H9 (cell line): ENCODE measurements around the gene TUBB4B. TPM values are rescaled to one million over a fixed set of nuclear protein-coding genes. Genes with fewer than 3 reads are reported as not detected.

Experiments used
- DNase-seq: peaks from one replicate; pipeline ENCODE4 v3.0.0-alpha.2; 2017
- H2AFZ ChIP-seq: one replicate; pipeline ENCODE4 v1.6.1; 2013; ENCODE audit warnings: mild to moderate bottlenecking, low read length, control low read depth, moderate library complexity
- H2AK5ac ChIP-seq: 2 replicates; pipeline ENCODE4 v1.6.1; 2013; ENCODE audit warnings: low read length, control low read depth, mixed read lengths; ENCODE audit not compliant: insufficient read length
- H2BK120ac ChIP-seq: one replicate; pipeline ENCODE4 v1.6.1; 2013; ENCODE audit warnings: low read depth, mild to moderate bottlenecking, low read length, control low read depth, inconsistent platforms; ENCODE audit not compliant: poor library complexity, severe bottlenecking
- H2BK12ac ChIP-seq: 2 replicates; pipeline ENCODE4 v1.6.1; 2013; ENCODE audit warnings: low read length, control low read depth, mixed read lengths, low read depth; ENCODE audit not compliant: insufficient read length
- H2BK15ac ChIP-seq: 2 replicates; pipeline ENCODE4 v1.6.1; 2013; ENCODE audit warnings: low read depth, low read length, control low read depth
- H2BK20ac ChIP-seq: one replicate; pipeline ENCODE4 v1.6.1; 2013; ENCODE audit warnings: low read depth, mild to moderate bottlenecking, low read length, control low read depth, inconsistent platforms; ENCODE audit not compliant: poor library complexity, severe bottlenecking
- H2BK5ac ChIP-seq: 2 replicates; pipeline ENCODE4 v1.6.1; 2013; ENCODE audit warnings: low read length, control low read depth, mixed read lengths; ENCODE audit not compliant: insufficient read length
- H3K14ac ChIP-seq: 2 replicates; pipeline ENCODE4 v1.6.1; 2013; ENCODE audit warnings: low read length, control low read depth; ENCODE audit not compliant: insufficient read depth
- H3K18ac ChIP-seq: 2 replicates; pipeline ENCODE4 v1.6.1; 2013; ENCODE audit warnings: low read depth, mild to moderate bottlenecking, mixed read lengths, low read length, control low read depth; ENCODE audit not compliant: insufficient read length
- H3K23ac ChIP-seq: 2 replicates; pipeline ENCODE4 v1.6.1; 2013; ENCODE audit warnings: low read length, control low read depth, mixed read lengths, low read depth; ENCODE audit not compliant: insufficient read length
- H3K23me2 ChIP-seq: 2 replicates; pipeline ENCODE4 v1.6.1; 2013; ENCODE audit warnings: low read depth, mild to moderate bottlenecking, mixed read lengths, low read length, control low read depth; ENCODE audit not compliant: insufficient read length, poor library complexity, severe bottlenecking
- H3K27ac ChIP-seq: 2 replicates; pipeline ENCODE4 v1.5.1; 2013; ENCODE audit warnings: low read length, control low read depth, mixed read lengths, low read depth; ENCODE audit not compliant: insufficient read length
- H3K27me3 ChIP-seq: 2 replicates; pipeline ENCODE4 v1.6.1; 2013; ENCODE audit warnings: low read length, control low read depth, inconsistent platforms; ENCODE audit not compliant: insufficient read depth
- H3K4ac ChIP-seq: 2 replicates; pipeline ENCODE4 v1.6.1; 2013; ENCODE audit warnings: low read depth, mild to moderate bottlenecking, control low read depth, inconsistent platforms, low read length, moderate library complexity
- H3K4me1 ChIP-seq: 2 replicates; pipeline ENCODE4 v1.6.1; 2013; ENCODE audit warnings: low read length, control low read depth, inconsistent platforms; ENCODE audit not compliant: insufficient read depth
- H3K4me2 ChIP-seq: 2 replicates; pipeline ENCODE4 v1.6.1; 2013; ENCODE audit warnings: low read length, control low read depth, mixed read lengths; ENCODE audit not compliant: insufficient read length, insufficient read depth
- H3K56ac ChIP-seq: 2 replicates; pipeline ENCODE4 v1.6.1; 2013; ENCODE audit warnings: low read depth, mild to moderate bottlenecking, mixed read lengths, low read length, control low read depth; ENCODE audit not compliant: insufficient read length
- H3K79me1 ChIP-seq: 2 replicates; pipeline ENCODE4 v1.6.1; 2013; ENCODE audit warnings: low read depth, mild to moderate bottlenecking, moderate library complexity, low read length, control low read depth, inconsistent platforms; ENCODE audit not compliant: insufficient read depth, poor library complexity, severe bottlenecking
- H3K79me2 ChIP-seq: 2 replicates; pipeline ENCODE4 v1.6.1; 2013; ENCODE audit warnings: low read length, control low read depth, inconsistent platforms; ENCODE audit not compliant: insufficient read depth
- H3K9ac ChIP-seq: 2 replicates; pipeline ENCODE4 v1.6.1; 2013; ENCODE audit warnings: low read length, control low read depth, mixed read lengths; ENCODE audit not compliant: insufficient read length; ENCODE audit errors: extremely low read depth
- H3K9me3 ChIP-seq: one replicate; pipeline ENCODE4 v1.6.1; 2013; ENCODE audit warnings: low read depth, low read length, inconsistent platforms; ENCODE audit not compliant: control insufficient read depth
- H3T11ph ChIP-seq: one replicate; pipeline ENCODE4 v1.6.1; 2013; ENCODE audit warnings: mild to moderate bottlenecking, low read length, control low read depth, inconsistent platforms
- H4K20me1 ChIP-seq: one replicate; pipeline ENCODE4 v1.6.1; 2013; ENCODE audit not compliant: control insufficient read depth, insufficient read length, insufficient read depth
- H4K5ac ChIP-seq: 2 replicates; pipeline ENCODE4 v1.6.1; 2013; ENCODE audit warnings: low read depth, mild to moderate bottlenecking, mixed read lengths, low read length, control low read depth; ENCODE audit not compliant: insufficient read length
- H4K8ac ChIP-seq: replicated peaks from 2 replicates; pipeline ENCODE4 v1.6.1; 2013; ENCODE audit warnings: low read length, control low read depth, mixed read lengths, low read depth; ENCODE audit not compliant: insufficient read length
- H4K91ac ChIP-seq: 2 replicates; pipeline ENCODE4 v1.6.1; 2013; ENCODE audit warnings: low read depth, mild to moderate bottlenecking, moderate library complexity, mixed read lengths, low read length, control low read depth; ENCODE audit not compliant: insufficient read length
- H3K27ac Mint-ChIP-seq, 3 experiments: 2 replicates in 2 of 3; 3 replicates in 1 of 3; pipeline ENCODE4 v1.8.0; 2020 to 2021; ENCODE audit warnings: mixed read lengths in 3 of 3, mild to moderate bottlenecking in 1 of 3, moderate library complexity in 1 of 3
- H3K27me3 Mint-ChIP-seq: 2 replicates; pipeline ENCODE4 v1.8.0; 2021; ENCODE audit warnings: low read depth, mild to moderate bottlenecking, moderate library complexity, mixed read lengths
- H3K36me3 Mint-ChIP-seq, 3 experiments: 2 replicates in 2 of 3; 3 replicates in 1 of 3; pipeline ENCODE4 v1.8.0; 2020 to 2021; ENCODE audit warnings: low read depth in 3 of 3, mixed read lengths in 3 of 3; ENCODE audit not compliant: insufficient read depth in 1 of 3
- H3K4me1 Mint-ChIP-seq, 2 experiments: 2 replicates each; pipeline ENCODE4 v1.8.0; 2020; ENCODE audit warnings: mixed read lengths in 2 of 2
- H3K4me3 Mint-ChIP-seq, 2 experiments: 2 replicates in 1 of 2; 3 replicates in 1 of 2; pipeline ENCODE4 v1.8.0; 2020 to 2021; ENCODE audit warnings: mild to moderate bottlenecking in 2 of 2, mixed read lengths in 2 of 2, moderate library complexity in 1 of 2
- H3K9me3 Mint-ChIP-seq, 2 experiments: 2 replicates in 1 of 2; 3 replicates in 1 of 2; pipeline ENCODE4 v1.8.0; 2020; ENCODE audit warnings: mild to moderate bottlenecking in 2 of 2, mixed read lengths in 2 of 2, moderate library complexity in 1 of 2
- CTCF ChIP-seq: fragments of 200-600 bp; sonication (generic); conservative IDR thresholded peaks from 3 replicates; pipeline ENCODE4 v1.8.0; 2021; ENCODE audit warnings: antibody characterized with exemption, mild to moderate bottlenecking
- WGBS: extraction: QIAGEN DNeasy Blood & Tissue Kit; methylation state at CpG from one replicate; pipeline ENCODE4 v1.1.7; 2013; ENCODE audit warnings: missing lambda C conversion rate, low lambda C conversion rate, mixed read lengths; ENCODE audit not compliant: insufficient read length; ENCODE audit errors: extremely low coverage; 5-methylcytosine and 5-hydroxymethylcytosine counted together
- total RNA-seq: library from RNA; stranded (reverse); gene quantifications from 2 replicates; pipeline ENCODE4 v1.2.1, GENCODE V29; 2021

TUBB4B gene
- total RNA-seq, 1 experiment from 2014 or later, result 378 TPM

DNA sequence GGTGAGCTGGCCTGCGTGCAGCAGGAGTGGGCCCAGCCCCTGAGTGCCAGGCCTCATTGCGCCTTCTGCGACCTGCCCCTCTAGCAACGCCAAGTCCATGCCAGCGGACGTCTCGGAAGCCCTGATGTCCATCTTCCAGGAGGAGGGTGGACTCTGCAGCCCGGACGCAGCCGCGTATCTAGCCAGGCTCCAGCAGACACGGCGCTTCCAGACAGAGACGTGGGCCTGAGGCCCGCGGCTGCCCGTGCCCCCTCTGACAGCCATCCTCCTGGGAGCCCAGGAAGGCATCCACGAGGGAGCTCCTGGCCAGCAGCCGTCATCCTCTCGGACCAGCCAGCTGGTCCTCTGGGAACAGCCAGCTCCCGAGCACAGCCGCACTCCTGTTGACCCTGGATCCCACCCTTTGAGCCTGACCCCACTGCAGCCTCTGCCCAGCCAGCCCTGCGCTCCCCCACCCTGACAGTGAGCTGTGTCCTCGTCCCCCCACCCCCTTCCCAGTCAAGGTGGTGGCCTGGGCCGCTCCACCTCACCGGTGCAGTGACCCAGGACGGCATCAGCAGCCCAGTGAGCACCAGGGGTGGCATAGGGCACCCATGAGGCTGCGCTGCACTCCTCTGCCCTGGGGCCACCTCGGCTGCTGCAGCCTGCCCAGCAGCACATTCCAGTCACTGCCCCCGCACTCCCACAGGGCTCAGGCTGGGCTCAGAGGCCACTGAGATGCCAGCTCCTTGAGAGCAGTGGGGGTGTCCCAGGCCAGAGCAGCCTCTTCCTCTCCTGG is 24.7 kb upstream of the TUBB4B start:
- H3K4me3 Mint-ChIP-seq, result no peak overlapping the region
- H2AK5ac ChIP-seq, result no peak overlapping the region
- H2BK15ac ChIP-seq, result no peak overlapping the region
- no peak overlapping the region for H4K91ac ChIP-seq
- no peak overlapping the region for H3K23ac ChIP-seq
- H3K79me1 ChIP-seq, result no peaks in the 10 kb centered on the region
- no peaks in the 10 kb centered on the region for H3K27me3 ChIP-seq
- no peak for TF ChIP-seq CTCF
- no peak overlapping the region for H2BK5ac ChIP-seq
- H3K18ac ChIP-seq, result no peak overlapping the region
- H4K8ac ChIP-seq, result no peak overlapping the region
- H3K4ac ChIP-seq, result no peak overlapping the region
- no peaks in the 10 kb centered on the region for H3K23me2 ChIP-seq
- H2AFZ ChIP-seq, result no peak overlapping the region
- no peak overlapping the region for H3K27ac Mint-ChIP-seq
- peaks cover 3 to 23% (median 10%) of the 10 kb centered on the region in 3 experiments; a peak in 5 of 7 replicates for H3K36me3 Mint-ChIP-seq
- no peak overlapping the region for H2BK20ac ChIP-seq
- H4K20me1 ChIP-seq, result no peaks in the 10 kb centered on the region
- no peak overlapping the region for H2BK12ac ChIP-seq
- DNase-seq, result no peak
- no peak overlapping the region for H3K4me2 ChIP-seq
- H3K4me1 Mint-ChIP-seq, result peaks cover 4 to 5% of the 10 kb centered on the region in 2 experiments
- no peaks in the 10 kb centered on the region for H3K9me3 ChIP-seq
- no peaks in the 10 kb centered on the region for H3K79me2 ChIP-seq
- no peak overlapping the region for H3K27ac ChIP-seq
- no peak overlapping the region for H3K56ac ChIP-seq
- no peaks in the 10 kb centered on the region for H3K9me3 Mint-ChIP-seq
- H4K5ac ChIP-seq, result no peak overlapping the region
- H3K4me1 ChIP-seq, result no peaks in the 10 kb centered on the region; the same call in 1 of the 2 replicates
- H3T11ph ChIP-seq, result no peak overlapping the region
- no peak overlapping the region for H3K9ac ChIP-seq
- no peaks in the 10 kb centered on the region for H3K27me3 Mint-ChIP-seq
- no peak overlapping the region for H3K14ac ChIP-seq
- H2BK120ac ChIP-seq, result no peak overlapping the region
- no CpG with 5 or more reads among the region's 30 CpGs for WGBS
